Suprapubic skin (tissue), 4 donors: ENCODE measurements around the gene HMGCLL1.

ENCODE experiments used
- CTCF ChIP-seq, 2 donors: fragments of 200-600 bp in 1 of 2; fragments of 450-650 bp in 1 of 2; sonication (generic) in 1 of 2; IDR thresholded peaks; one replicate each; pipeline ENCODE4 v1.5.1; 2016 to 2019; ENCODE audit warnings: antibody characterized with exemption in 2 of 2, mild to moderate bottlenecking in 1 of 2, moderate library complexity in 1 of 2
- EP300 ChIP-seq: sonication (generic); formaldehyde crosslinking; IDR thresholded peaks from one replicate; pipeline ENCODE4 v1.6.1; 2017; ENCODE audit warnings: antibody characterized with exemption
- POLR2A ChIP-seq, 2 donors: fragments of 450-650 bp; IDR thresholded peaks; one replicate each; pipeline ENCODE4 v1.6.1; 2017; ENCODE audit warnings: antibody characterized with exemption in 2 of 2, mild to moderate bottlenecking in 2 of 2, moderate library complexity in 2 of 2
- POLR2AphosphoS5 ChIP-seq, 3 donors: sonication (generic); formaldehyde crosslinking; IDR thresholded peaks; one replicate each; pipeline ENCODE4 v1.6.1; 2017; ENCODE audit warnings: antibody characterized with exemption in 3 of 3

- TF ChIP-seq CTCF (IDR thresholded peaks at IDR 0.05) (no peak), POLR2AphosphoS5 (IDR thresholded peaks at IDR 0.05) (no peak), POLR2A (IDR thresholded peaks at IDR 0.05) (no peak), EP300 (no peak)
Observed at GRCh38 chr6:55433446-55434130, 145.4 kb downstream of the HMGCLL1 start.
